ENCODE data around the gene STRA8.

GRCh38 chr7:135269921-135270320 lies 36.3 kb downstream of the STRA8 start:
- TF ChIP-seq CTCF (IDR thresholded peaks at IDR 0.05; ENCODE audit: low read length) (no peak), EZH2 (optimal IDR thresholded peaks at IDR 0.05; ENCODE audit: low read depth, low read length) (no peak)

Measured in MM.1S (cell line).